Vagina (tissue), 2 donors: Measurements from ENCODE around the gene P2RY14.

Source experiments
- CTCF ChIP-seq, 3 experiments: fragments of 450-650 bp in 2 of 3; fragments of 200-600 bp in 1 of 3; sonication (generic) in 1 of 3; IDR thresholded peaks; one replicate each; pipeline ENCODE4 v1.5.1; 2017 to 2019; ENCODE audit warnings: antibody characterized with exemption in 3 of 3, mild to moderate bottlenecking in 2 of 3, moderate library complexity in 2 of 3
- POLR2AphosphoS5 ChIP-seq, 2 donors: sonication (generic); formaldehyde crosslinking; IDR thresholded peaks; one replicate each; pipeline ENCODE4 v1.9.0; 2017; ENCODE audit warnings: antibody characterized with exemption in 2 of 2, mild to moderate bottlenecking in 2 of 2, low read depth in 1 of 2; ENCODE audit not compliant: insufficient read depth in 1 of 2

DNA sequence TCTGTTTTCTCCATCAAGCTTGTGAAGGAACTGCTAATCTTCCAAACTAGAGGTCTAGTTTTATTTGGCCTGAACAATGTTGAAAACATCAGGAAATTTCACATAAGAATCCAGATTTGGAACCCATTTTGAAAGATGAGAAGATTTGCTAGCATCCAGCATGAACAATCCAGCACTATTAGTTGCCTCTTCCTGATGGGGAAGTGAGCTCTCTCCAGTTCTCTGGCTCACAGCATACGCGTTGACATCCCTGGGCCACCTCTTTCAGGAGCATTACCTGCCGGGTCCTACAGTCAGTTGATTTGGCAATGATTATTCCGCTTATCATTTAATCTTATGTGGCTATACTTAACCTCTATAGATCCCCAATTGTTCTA is 27.4 kb upstream of the P2RY14 start:
- TF ChIP-seq CTCF (IDR thresholded peaks at IDR 0.05): no peak
- TF ChIP-seq POLR2AphosphoS5 (IDR thresholded peaks at IDR 0.05; ENCODE audit: insufficient read depth in 1 of 2, low read depth in 1 of 2): no peak
